ENCODE measurements around the gene BNC2.

BNC2 gene

DNA sequence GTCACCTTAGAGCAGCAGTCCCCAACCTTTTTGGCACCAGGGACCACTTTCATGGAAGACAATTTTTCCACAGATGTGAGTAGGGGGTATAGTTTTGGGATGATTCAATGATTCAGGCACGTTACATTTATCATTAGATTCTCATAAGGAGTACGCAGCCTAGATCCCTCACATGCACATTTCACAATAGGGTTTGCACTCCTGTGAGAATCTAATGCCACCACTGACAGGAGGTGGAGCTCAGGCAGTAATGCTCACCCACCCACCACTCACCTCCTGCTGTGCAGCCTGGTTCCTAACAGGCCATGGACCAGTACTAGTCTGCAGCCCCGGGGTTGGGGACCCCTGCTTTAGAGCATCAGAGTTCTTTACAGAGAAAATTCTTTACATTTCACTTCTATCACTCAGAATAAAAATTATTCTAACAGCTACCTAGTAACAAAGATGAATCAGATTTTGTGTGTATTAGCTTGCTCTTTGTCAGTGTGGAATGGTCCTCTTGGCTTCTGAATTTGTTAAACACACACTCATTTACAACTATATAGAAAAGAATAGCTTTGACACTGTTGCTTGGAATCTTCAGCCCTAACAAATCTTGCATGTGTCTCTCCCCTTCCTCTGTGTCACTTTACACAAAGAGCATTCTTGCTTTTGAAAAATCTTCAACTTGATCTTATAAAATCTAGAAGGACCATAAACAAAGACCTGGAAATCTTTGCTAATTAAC, 438.6 kb downstream of the BNC2 start:
- DNase-seq, result no peak

DNA sequence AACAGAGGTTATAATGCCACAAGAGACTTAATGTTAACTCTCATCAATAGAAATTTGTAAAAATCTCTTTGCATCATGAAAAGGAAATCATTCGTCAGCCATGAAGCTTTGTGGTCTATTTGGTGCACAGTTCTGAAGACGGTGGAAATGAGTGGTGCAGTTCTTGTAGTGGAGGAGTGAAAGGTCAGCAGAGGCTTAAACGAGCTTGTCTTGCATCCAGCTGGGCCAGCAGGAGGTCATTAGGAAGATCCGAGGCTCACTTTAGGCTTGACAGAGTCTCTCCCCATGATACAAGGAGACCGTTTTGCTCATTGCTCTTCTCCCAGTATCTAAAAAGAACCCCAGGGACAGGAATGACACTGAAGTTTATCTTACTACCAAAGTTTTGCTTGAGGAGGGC, 440.8 kb downstream of the BNC2 start:
- DNase-seq, result no peak

- no peak for DNase-seq
These were observed 442.5 kb downstream of the BNC2 start for GRCh38 chr9:16427873-16428427.

GRCh38 chr9:16426716-16427115, 443.8 kb downstream of the BNC2 start:
- DNase-seq, result no peak

DNA sequence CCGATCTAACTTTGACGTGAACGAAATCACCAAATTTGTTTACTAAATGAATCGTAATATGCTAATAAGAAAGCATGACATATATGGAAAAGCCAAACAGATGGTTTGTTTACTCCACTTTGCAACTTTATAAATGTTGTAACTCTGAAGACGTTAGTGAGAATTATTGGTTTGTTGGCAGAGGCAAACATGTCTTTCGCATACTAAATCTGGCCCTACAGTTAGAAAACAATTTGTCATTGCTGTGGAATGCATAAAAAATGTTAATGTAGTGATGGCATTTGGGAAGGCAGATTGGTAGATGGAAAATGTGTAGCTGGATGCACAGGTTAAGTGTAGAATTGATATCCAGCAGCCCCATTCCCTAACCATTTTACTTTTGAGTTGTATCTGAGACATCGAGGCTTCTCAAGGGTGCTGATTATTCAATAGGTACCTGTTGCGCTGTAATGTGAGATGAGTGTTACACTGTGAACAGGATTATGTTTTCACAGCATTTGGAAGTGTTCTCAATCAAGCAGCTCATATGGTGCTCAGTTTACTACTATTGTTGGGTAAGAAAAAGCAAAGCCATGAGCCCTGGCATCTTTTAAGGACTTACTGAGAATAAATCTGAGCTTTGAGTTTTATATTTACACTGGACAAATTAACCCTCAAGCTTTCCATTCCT, 444.8 kb downstream of the BNC2 start:
- no peak for DNase-seq

- no peak for DNase-seq
These were observed 448.4 kb downstream of the BNC2 start for GRCh38 chr9:16422114-16422513.

DNA sequence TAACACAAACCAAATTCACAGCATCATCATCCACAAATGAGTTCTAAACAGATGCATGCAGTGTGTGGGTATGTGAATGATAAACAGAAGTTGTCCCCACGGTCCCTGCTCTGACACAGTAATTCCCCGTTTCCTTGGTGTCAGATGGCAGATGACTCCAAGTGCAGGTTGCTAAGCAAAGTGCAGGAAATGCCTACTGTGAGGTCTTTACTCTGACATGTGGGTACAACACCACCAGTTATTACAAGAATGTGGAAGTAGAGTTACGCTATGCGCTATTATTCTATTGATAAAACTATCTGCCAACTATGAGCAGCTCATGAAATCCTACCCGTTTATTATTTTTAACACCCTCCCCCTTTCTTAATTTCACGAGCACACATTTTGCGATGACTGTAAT, 448.9 kb downstream of the BNC2 start:
- no peak for DNase-seq

- no peak for DNase-seq
These were observed 451.3 kb downstream of the BNC2 start for GRCh38 chr9:16419124-16419523.

DNA sequence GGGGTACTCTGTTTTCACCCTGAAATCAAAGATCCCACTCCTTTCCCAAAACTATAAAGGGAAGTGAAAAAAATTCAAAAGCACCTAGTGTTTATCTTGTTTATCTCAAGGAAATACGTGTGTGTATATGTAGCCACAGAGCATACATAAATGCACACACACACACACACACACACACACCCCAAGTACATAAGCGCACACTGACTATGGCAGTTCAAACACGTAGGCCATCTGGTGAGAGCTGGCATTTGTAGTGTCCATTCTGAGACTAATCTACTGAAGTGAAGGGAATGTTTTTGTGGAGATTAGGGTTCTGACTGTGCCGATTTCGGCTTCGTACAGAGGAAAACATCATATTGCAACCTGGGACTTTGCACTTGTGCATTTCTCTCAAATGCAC, 451.7 kb downstream of the BNC2 start:
- no peak for DNase-seq

GRCh38 chr9:16417749-16418148, 452.7 kb downstream of the BNC2 start:
- DNase-seq, result no peak

DNA sequence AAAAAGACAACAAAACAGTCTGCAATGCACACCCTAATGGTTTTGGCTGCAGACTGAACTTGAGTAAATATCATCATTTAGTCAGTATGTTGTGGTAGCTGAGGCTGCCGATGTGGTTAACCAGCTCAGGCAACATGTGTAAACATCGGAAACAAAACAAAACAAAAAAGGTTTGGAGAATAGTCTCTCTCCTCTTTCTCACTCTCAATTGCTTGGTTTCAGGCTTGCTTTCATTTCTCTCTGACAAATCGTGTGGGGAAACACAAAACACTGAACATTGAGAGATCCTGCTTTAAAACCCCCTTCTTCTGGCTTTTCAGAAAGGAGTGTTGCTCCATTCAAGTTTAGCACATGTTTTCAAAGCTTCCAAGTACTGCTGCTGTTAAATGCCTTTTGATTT, 453.3 kb downstream of the BNC2 start:
- DNase-seq, result no peak

DNA sequence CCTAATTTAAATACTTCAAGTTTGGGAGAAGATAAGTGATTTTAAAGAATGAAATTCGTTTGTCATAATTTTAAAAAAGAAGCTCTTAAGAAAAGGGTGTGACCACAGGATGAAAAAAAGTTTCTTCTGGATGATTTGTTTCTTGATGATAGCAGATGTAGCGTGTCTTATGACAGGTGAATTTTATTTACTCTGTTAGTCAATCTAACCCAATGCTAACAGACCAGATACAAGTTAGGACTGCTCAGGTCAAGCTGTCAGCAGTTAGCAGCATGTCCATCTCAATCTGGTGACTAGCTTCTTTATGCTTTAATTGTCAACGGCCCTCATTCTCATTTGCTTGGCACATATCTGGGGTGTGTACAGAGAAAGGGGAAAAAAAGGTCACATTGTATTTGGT, 456.0 kb downstream of the BNC2 start:
- no peak for DNase-seq

DNA sequence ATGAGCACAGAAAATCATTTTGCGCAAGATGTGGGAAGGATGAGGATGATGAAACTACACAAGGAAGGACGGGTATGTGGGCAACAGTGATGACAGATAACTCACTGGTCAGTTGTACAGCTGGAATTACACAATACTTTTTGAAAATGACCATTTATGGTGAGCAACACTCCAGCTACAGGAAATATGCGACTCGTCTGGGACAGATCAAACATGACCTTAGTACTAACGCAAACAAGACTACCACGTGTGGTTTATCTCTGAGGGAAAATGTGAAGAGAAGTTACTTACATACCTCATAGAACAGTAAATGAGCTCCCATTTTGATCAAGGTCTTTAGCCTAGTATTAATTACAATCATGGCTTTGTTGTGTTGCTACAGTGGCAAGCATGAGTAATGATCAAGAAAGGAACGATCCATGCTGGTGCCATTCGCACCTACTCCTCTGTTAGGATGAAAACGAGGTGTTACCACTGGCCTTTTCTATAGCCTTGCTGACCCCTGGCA, 456.9 kb downstream of the BNC2 start:
- DNase-seq, result no peak

GRCh38 chr9:16412740-16413139, 457.7 kb downstream of the BNC2 start:
- no peak for DNase-seq

DNA sequence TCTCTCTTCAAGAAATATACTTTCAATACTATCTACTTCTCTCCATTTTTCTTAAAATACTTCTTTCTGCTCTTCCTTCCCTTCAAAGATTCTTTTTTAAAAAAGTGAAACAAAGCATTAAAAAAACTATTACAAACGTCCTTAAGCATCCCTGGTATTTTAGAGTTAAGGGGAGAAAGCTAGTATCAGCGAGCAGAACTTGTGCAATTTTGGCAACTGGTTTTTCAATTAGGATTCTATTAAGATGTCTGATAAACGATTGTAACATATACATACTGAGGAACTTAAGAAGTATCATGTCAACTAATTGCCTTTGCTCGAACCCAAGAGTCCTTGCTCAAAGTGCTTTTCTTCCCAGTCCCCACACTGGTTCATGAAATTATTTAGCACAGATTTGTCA, 459.2 kb downstream of the BNC2 start:
- no peak for DNase-seq

GRCh38 chr9:16410601-16411280, 459.7 kb downstream of the BNC2 start:
- DNase-seq, result no peak

DNA sequence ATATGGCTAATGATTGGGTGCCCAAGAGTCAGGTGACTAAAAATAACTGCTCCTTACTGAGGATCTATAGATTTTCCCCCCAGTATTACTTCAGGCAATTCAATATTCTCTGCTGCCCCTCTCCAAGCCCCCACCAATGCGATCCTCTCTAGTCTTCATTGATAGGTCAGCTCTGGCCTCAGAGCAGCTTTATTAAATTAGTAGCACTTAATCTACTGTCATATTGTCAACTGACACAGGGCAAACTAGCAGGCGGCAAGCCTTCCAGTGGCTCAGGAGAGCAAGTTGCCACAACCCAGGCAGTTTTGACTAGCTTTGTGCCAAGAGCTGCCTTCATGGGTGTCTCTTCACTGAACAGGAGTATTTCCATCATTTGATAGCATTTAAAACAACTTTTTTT, 462.9 kb downstream of the BNC2 start:
- DNase-seq, result no peak

GRCh38 chr9:16406526-16407225, 463.8 kb downstream of the BNC2 start:
- no peak for DNase-seq

GRCh38 chr9:16405421-16405820, 465.0 kb downstream of the BNC2 start:
- no peak for DNase-seq

DNA sequence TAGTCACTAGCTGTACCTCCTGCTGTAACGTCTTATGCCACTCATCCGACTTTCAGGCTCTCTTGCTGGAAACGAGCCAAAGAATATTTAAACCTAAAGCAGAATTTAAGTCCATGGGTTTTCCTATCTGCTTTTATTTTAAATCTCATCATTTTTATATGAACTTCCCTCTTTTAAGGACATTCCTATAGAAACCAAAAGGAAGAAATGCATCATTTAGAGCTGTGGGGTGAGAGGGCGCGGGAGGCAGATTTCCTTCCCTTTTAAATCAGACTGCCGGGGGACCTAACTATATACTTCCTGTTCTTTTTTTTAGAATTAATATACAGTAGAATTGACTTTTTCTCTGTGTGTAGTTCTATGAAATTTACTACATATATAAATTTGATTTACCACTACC, 468.8 kb downstream of the BNC2 start:
- DNase-seq, result no peak

- DNase-seq, result no peak
These were observed 471.8 kb downstream of the BNC2 start for GRCh38 chr9:16398691-16399090.

- no peak for DNase-seq
These were observed 474.1 kb downstream of the BNC2 start for GRCh38 chr9:16396389-16396788.

DNA sequence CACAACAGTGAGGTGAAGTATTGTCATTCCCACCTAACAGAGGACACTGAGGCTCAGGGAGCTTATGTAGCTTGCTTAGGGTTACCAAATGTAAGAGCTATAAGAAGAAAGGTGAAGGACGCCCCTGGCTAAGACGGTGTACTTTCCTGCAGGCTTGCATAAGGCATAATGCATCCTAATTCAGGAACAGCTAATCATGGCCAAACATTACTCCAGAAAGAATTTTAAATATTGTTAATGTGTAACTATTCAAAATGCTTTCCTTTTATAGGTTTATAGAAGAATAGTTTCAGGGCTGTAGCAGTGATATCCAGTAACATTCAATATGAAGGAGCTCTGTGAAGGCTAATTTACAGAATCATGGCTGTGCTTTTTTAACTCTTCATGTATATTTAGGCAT, 479.1 kb downstream of the BNC2 start:
- DNase-seq, result no peak
